Naive thymus-derived CD8-positive, alpha-beta T cell (primary cell): ENCODE results near the gene HDAC9. TPM values are rescaled to one million over a fixed set of nuclear protein-coding genes. Genes with fewer than 3 reads are reported as not detected.
A peak's percentile ranks its signal among the peaks of the same experiment; 100 is the strongest.

Experiments
- ATAC-seq, 2 donors: fragments of 150-1000 bp; cut with Tn5 transposase in 1 of 2; sonication (Bioruptor Pico), chemical (Tn5 transposase) in 1 of 2; 1 replicate in 1 of 2; 2 replicates in 1 of 2; pipeline ENCODE4 v1.10.0; 2021; ENCODE audit warnings: mild to moderate bottlenecking in 2 of 2, moderate library complexity in 2 of 2
- POLR2A ChIA-PET: fragments of 350-600 bp; sonication (Branson Sonifier 250); formaldehyde crosslinking; loops from one replicate; lab custom pipeline; 2021; ENCODE audit warnings: antibody characterized with exemption; lab: Charles Lee
- DNase-seq, 10 donors: peaks; one replicate each; pipeline versions ENCODE4 v3.0.0 to v3.0.0-alpha.2; 2020 to 2022
- H3K27ac Mint-ChIP-seq, 10 donors: one replicate each; pipeline ENCODE4 v1.8.0; 2020 to 2022; ENCODE audit warnings: mild to moderate bottlenecking in 10 of 10, mixed read lengths in 10 of 10, moderate library complexity in 4 of 10, inconsistent platforms in 1 of 10
- H3K27me3 Mint-ChIP-seq, 5 donors: one replicate each; pipeline ENCODE4 v1.8.0; 2021 to 2022; ENCODE audit warnings: mixed read lengths in 5 of 5
- H3K36me3 Mint-ChIP-seq, 3 donors: one replicate each; pipeline ENCODE4 v1.8.0; 2020 to 2022; ENCODE audit warnings: mixed read lengths in 3 of 3, mild to moderate bottlenecking in 2 of 3, inconsistent platforms in 1 of 3
- H3K4me1 Mint-ChIP-seq, 4 donors: one replicate each; pipeline ENCODE4 v1.8.0; 2021 to 2022; ENCODE audit warnings: mixed read lengths in 4 of 4
- H3K4me3 Mint-ChIP-seq, 10 donors: one replicate each; pipeline ENCODE4 v1.8.0; 2020 to 2022; ENCODE audit warnings: mild to moderate bottlenecking in 10 of 10, mixed read lengths in 10 of 10, moderate library complexity in 6 of 10, inconsistent platforms in 1 of 10
- H3K9me3 Mint-ChIP-seq, 9 donors: one replicate each; pipeline ENCODE4 v1.8.0; 2020 to 2022; ENCODE audit warnings: mixed read lengths in 9 of 9, mild to moderate bottlenecking in 3 of 9, inconsistent platforms in 1 of 9, moderate library complexity in 1 of 9
- polyA plus RNA-seq, 3 donors: library from polyadenylated mRNA; unstranded; fragments of 300-500 nt; fragmentation: Illumina TruSeq; gene quantifications; one replicate each; pipeline ENCODE4 v1.2.3, GENCODE V29; 2021
- total RNA-seq, 8 experiments: library from RNA in 2 of 8; stranded (reverse) in 2 of 8; gene quantifications; one replicate each; pipeline ENCODE4 v1.2.3 and lab custom pipeline; 2021 to 2026

The HDAC9 gene
- total and polyA plus RNA-seq, 5 experiments from 2014 or later, result 0.03 to 3.1 (median 2.0) TPM

DNA sequence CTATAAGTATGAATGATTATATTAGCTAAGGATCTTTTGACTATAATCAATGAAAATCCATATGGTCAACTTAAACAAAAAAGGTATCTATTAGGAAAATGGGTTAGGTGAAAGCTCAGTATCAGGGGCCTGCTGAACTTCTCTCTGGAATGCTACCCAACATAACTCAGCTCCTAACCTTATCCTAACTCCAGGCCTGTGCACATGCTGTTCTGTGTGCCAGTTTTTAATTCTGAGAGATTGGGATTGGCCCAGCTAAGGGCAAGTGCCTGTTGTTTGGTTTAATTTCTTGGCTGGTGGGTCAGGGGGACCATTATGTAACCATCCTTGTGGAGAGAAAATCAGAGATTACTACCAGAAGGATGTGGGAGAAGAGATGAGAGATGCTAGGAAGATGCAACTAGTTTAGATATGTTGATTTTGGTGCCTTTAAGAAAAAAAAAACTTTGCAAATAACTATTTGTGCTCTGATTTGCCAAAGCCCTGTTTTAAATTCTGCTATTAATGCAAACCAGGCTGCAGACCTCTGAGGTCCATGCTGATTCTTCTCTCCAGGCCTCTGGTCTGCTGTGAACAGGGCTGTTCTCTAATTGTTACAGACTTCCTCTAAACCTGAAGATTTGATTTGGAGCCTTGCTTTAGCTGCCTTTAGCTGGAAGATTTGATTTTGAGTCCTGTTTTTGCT is 23.9 kb upstream of the HDAC9 start:
- no peak for DNase-seq
- no peak overlapping the region for H3K27ac Mint-ChIP-seq
- POLR2A ChIA-PET, result no interaction called here
- H3K27me3 Mint-ChIP-seq, result peaks cover 0 to 4% (median 0%) of the 10 kb centered on the region in 5 donors
- no peak for ATAC-seq
- no peaks in the 10 kb centered on the region for H3K4me1 Mint-ChIP-seq
- peaks cover 0 to 2% (median 0%) of the 10 kb centered on the region in 9 donors for H3K9me3 Mint-ChIP-seq
- no peaks in the 10 kb centered on the region for H3K36me3 Mint-ChIP-seq
- H3K4me3 Mint-ChIP-seq, result no peak overlapping the region

DNA sequence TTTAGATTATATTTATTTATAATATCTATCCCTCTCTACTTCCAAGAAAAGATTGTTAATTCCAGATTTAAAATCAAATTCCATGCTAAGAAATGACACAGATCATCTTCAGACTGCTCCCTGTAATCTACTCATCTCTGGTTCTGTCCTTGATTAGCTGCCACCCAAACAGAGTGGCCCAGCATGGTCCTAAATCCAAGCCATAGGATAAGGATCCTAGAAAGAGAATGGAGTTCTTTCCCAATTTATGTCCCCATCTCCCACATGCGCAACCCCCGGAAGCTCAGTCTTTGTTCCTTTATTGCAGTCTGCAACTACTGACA is 23.4 kb upstream of the HDAC9 start:
- Mint-ChIP-seq H3K4me1 (no peaks in the 10 kb centered on the region), H3K36me3 (no peaks in the 10 kb centered on the region), H3K27me3 (peaks cover 0 to 1% (median 0%) of the 10 kb centered on the region in 5 donors), H3K9me3 (peaks cover 0 to 2% (median 0%) of the 10 kb centered on the region in 9 donors), H3K4me3 (no peak overlapping the region), H3K27ac (no peak overlapping the region)
- POLR2A ChIA-PET, result no interaction called here
- ATAC-seq, result no peak
- no peak for DNase-seq

DNA sequence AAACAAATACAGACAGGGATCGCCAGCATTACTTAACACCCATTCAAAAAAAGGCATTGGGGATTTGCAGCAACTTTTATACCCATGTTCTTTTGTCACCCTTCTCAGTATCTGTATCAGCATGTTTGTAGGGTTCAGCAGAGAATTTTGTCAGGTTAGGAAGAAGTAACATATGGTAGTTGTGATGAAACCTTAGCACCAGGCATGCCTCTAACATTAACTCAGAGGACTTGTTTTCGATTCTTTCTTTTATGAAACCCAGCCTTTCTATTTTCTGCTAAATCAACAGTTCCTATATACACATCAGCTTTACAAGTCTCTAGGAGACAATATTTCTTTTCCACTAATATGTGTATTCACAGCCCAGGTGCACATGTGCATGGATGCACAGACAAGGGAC is 22.4 kb upstream of the HDAC9 start:
- Mint-ChIP-seq H3K36me3 (no peaks in the 10 kb centered on the region), H3K4me3 (no peak overlapping the region), H3K27me3 (peaks cover 0 to 1% (median 0%) of the 10 kb centered on the region in 5 donors), H3K27ac (no peak overlapping the region), H3K4me1 (no peaks in the 10 kb centered on the region), H3K9me3 (peaks cover 0 to 2% (median 0%) of the 10 kb centered on the region in 9 donors)
- DNase-seq, result no peak
- ATAC-seq, result no peak
- POLR2A ChIA-PET, result no interaction called here

DNA sequence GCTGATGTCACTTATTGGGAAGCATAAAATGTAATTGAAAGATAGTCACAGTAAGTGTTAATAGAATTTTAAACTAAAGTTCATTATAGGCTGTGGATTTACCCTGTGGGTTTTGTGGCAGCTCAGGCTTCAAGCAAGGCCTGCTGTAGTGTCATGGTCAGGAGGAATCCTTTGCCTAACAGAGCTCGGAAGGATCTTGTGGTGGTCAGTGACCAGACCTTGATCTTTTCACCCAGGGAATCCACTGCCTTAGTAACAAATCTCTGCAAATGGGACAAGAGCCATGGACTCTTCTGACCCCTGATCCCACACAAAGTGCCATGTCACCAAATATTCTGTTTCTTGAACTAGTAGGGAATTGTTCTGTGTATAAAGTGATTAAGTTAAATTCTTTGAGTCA is 20.6 kb upstream of the HDAC9 start:
- H3K4me3 Mint-ChIP-seq, result no peak overlapping the region
- POLR2A ChIA-PET, result no interaction called here
- no peak overlapping the region for H3K27ac Mint-ChIP-seq
- H3K9me3 Mint-ChIP-seq, result peaks cover 0 to 2% (median 0%) of the 10 kb centered on the region in 9 donors
- H3K36me3 Mint-ChIP-seq, result no peaks in the 10 kb centered on the region
- DNase-seq, result no peak
- no peak for ATAC-seq
- no peaks in the 10 kb centered on the region for H3K4me1 Mint-ChIP-seq
- no peaks in the 10 kb centered on the region for H3K27me3 Mint-ChIP-seq

DNA sequence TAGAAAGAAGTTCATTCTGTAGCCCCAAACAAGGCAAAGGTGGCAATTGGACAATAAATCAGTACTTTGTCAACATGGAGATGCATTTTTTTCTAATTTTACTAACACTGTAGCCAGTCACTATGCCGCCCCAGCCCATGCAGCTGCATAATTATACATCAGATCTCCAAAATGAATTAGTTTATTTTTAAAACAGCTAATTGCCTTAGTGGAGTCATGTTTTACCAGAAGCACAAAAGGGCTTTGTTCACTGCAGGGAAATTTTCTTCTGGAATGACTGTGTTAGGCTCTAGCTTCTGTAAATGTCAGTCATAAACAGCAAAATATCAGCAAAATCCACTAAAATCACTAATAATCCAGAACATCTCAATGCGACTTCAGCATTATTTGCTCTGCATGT is 20.1 kb upstream of the HDAC9 start:
- no peak overlapping the region for H3K4me3 Mint-ChIP-seq
- POLR2A ChIA-PET, result no interaction called here
- no peaks in the 10 kb centered on the region for H3K4me1 Mint-ChIP-seq
- ATAC-seq (no peak), DNase-seq (no peak)
- no peaks in the 10 kb centered on the region for H3K27me3 Mint-ChIP-seq
- H3K27ac Mint-ChIP-seq, result no peak overlapping the region
- peaks cover 0 to 2% (median 0%) of the 10 kb centered on the region in 9 donors for H3K9me3 Mint-ChIP-seq
- H3K36me3 Mint-ChIP-seq, result no peaks in the 10 kb centered on the region

DNA sequence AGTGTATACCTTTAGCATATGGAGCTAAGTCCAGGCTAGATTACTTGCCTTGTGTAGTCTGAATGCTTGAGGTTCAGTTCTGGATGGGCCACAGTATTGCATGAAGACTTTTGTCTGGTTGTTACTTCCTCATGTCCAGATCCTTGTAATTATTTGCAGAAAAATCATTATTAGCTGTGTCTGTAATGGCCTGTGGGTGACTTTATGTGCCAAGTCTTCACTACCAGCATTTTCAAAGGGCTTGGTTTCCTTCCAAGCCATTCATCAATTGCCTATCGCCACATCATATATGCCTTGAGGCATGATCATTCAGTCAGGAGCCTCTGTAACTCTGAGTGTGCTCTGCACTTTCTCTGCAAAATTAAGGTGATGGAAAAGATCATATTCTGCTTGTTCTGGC is 13.8 kb upstream of the HDAC9 start:
- no peaks in the 10 kb centered on the region for H3K27me3 Mint-ChIP-seq
- POLR2A ChIA-PET, result no interaction called here
- ATAC-seq (no peak), DNase-seq (no peak)
- peaks cover 0 to 4% (median 0%) of the 10 kb centered on the region in 4 donors for H3K4me1 Mint-ChIP-seq
- H3K36me3 Mint-ChIP-seq, result no peaks in the 10 kb centered on the region
- no peak overlapping the region for H3K4me3 Mint-ChIP-seq
- H3K27ac Mint-ChIP-seq, result no peak overlapping the region
- H3K9me3 Mint-ChIP-seq, result no peaks in the 10 kb centered on the region

DNA sequence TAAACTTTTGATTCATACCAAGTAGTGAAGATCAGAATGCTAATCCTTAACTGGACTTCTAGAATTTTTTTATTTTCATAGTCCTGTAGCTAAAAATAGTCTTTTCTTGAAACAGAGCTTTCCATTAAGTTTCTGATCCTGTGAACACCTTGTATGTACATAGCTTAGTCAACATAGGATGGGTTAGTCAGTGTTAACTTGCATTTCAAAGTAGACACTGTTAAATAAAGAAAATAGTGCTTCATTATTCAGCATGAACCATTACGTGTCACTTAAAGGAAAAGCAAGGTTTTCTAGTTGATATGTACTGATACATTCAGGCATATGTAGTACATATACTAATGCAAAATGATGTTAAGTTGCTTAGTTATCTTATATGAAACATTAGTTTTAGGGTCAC is 7.5 kb upstream of the HDAC9 start:
- no peak overlapping the region for H3K4me3 Mint-ChIP-seq
- no peaks in the 10 kb centered on the region for H3K27me3 Mint-ChIP-seq
- H3K4me1 Mint-ChIP-seq, result no peaks in the 10 kb centered on the region
- ATAC-seq (no peak), DNase-seq (no peak)
- no peaks in the 10 kb centered on the region for H3K9me3 Mint-ChIP-seq
- H3K27ac Mint-ChIP-seq, result no peak overlapping the region
- H3K36me3 Mint-ChIP-seq, result no peaks in the 10 kb centered on the region
- POLR2A ChIA-PET, result no interaction called here

DNA sequence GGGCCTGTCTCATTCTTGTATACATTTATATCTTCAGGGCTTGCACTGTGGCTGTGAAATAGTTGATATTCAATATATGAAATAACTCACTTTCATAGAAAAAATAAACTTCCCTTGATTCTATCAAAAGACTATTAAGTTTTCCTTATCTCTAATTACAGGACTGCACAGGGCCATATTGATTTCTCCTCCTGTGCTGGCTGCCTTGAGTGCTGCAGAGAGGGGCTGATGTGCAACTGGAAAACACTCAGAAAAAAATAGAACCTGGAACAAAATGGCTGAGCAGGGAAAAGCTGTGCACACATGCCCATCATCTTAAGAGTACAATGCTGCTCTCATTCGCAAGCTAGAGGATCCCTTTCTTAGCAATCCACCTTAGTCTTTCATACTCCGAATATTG is 5.9 kb upstream of the HDAC9 start:
- H3K9me3 Mint-ChIP-seq, result no peaks in the 10 kb centered on the region
- no peaks in the 10 kb centered on the region for H3K36me3 Mint-ChIP-seq
- H3K27me3 Mint-ChIP-seq, result no peaks in the 10 kb centered on the region
- H3K4me1 Mint-ChIP-seq, result peaks cover 0 to 4% (median 0%) of the 10 kb centered on the region in 4 donors
- no peak overlapping the region for H3K4me3 Mint-ChIP-seq
- DNase-seq (no peak), ATAC-seq (no peak)
- POLR2A ChIA-PET, result no interaction called here
- no peak overlapping the region for H3K27ac Mint-ChIP-seq

DNA sequence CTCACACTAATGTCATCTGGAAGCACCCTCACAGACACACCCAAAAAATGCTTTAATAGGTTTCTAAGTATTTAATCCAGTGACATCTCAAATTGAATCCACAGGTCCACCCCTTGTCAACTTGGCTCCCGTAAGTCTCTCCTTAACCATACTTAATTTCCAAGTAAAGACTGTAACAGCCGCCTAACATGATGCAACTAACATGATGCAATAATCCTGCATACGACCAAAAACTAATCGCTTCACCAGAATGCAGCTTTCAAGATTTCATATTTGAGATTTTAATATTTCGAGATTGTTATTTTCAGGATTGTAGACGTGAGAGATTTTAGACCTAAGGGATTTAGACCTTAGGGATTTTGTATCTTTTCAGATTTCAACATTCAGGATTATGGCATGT is 3.7 kb upstream of the HDAC9 start:
- Mint-ChIP-seq H3K9me3 (no peaks in the 10 kb centered on the region), H3K4me1 (peaks cover 7 to 21% (median 7%) of the 10 kb centered on the region in 4 donors), H3K4me3 (no peak overlapping the region), H3K27me3 (no peaks in the 10 kb centered on the region), H3K27ac (no peak overlapping the region), H3K36me3 (no peaks in the 10 kb centered on the region)
- POLR2A ChIA-PET, result no interaction called here
- no peak for ATAC-seq
- DNase-seq, result no peak

DNA sequence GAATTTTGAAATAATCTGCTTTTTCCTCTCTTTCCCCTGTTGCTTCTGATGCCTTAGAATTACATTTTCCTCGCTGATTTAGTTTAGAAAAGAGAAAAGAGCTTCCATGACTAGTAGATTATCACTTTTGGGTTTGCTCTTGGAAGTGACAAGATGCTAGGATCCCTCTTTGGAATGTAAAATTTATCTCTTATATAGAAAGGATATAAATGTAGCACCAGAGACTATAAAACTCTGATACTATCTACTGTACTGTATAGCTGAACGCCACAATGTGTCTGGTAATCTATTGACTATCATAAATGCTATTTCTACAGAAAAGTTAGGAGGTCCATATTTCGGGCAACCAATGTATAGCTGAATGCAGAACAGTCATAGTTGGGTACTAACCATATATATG is 1.1 kb upstream of the HDAC9 start:
- H3K4me1 Mint-ChIP-seq, result peaks cover 7 to 35% (median 7%) of the 10 kb centered on the region in 4 donors
- no peak for DNase-seq
- H3K4me3 Mint-ChIP-seq, result no peak overlapping the region
- no peaks in the 10 kb centered on the region for H3K9me3 Mint-ChIP-seq
- no peaks in the 10 kb centered on the region for H3K27me3 Mint-ChIP-seq
- no peaks in the 10 kb centered on the region for H3K36me3 Mint-ChIP-seq
- ATAC-seq, result no peak
- POLR2A ChIA-PET, result no interaction called here
- H3K27ac Mint-ChIP-seq, result no peak overlapping the region

DNA sequence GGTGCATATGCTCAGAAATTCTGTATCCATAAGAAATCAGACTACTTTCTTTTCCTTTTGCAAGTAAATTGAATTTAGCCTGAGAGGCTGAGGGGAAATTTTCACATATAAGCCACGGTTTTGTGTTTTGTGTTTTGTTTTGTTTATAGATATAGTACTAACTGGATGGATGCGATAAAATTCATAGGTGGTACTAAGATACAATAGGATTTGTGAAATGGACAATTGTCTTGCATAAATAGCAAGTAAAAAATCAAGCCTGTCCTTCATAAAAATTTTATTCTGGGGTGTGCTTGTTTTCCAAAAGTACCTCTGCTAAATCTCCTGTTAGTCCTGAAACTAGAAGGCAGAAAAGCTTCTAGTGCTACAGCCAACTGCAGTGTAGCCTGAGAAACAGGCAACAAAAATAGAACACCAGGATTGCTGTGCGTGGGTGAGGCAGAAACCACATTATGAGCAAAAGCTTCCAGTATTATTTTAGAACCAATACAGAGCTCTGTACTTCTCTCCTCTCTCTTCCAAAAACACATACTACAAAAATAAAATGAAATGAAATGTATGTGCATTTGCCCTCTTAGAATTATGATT is 634 bp upstream of the HDAC9 start:
- ATAC-seq (no peak), DNase-seq (no peak)
- peak overlapping the region in 1 of 10 donors; percentile 78 for H3K27ac Mint-ChIP-seq
- H3K27me3 Mint-ChIP-seq, result no peaks in the 10 kb centered on the region
- peaks cover 7 to 38% (median 7%) of the 10 kb centered on the region in 4 donors for H3K4me1 Mint-ChIP-seq
- POLR2A ChIA-PET, result no interaction called here
- no peaks in the 10 kb centered on the region for H3K36me3 Mint-ChIP-seq
- H3K9me3 Mint-ChIP-seq, result no peaks in the 10 kb centered on the region
- peak overlapping the region in 4 of 10 donors; percentile 41 to 85 (median 52) for H3K4me3 Mint-ChIP-seq

DNA sequence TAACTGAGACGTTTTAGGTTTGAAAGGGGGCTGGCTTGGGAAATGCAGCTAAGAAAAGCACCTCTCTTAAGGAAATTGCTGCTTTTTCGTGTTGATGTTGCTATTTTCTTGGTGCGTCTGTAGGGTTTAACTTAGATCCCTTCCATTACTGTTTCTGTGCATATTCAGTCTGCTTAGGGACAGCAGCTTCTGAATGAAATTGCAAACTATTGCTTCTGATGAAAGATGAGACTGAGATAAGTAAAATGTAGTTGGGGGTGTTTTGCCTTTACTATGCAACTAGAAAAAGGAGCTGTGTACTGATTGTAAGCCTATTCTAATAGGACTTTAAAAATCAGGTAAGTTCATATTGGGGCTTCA is 772 bp downstream of the HDAC9 start:
- no peaks in the 10 kb centered on the region for H3K9me3 Mint-ChIP-seq
- POLR2A ChIA-PET, result no interaction called here
- ATAC-seq, result no peak
- no peaks in the 10 kb centered on the region for H3K27me3 Mint-ChIP-seq
- H3K4me3 Mint-ChIP-seq, result peak overlapping the region in 8 of 10 donors; percentile 20 to 85 (median 54)
- no peaks in the 10 kb centered on the region for H3K36me3 Mint-ChIP-seq
- peaks cover 7 to 45% (median 7%) of the 10 kb centered on the region in 4 donors for H3K4me1 Mint-ChIP-seq
- H3K27ac Mint-ChIP-seq, result peak overlapping the region in 3 of 10 donors; percentile 13 to 78 (median 17)
- no peak for DNase-seq

DNA sequence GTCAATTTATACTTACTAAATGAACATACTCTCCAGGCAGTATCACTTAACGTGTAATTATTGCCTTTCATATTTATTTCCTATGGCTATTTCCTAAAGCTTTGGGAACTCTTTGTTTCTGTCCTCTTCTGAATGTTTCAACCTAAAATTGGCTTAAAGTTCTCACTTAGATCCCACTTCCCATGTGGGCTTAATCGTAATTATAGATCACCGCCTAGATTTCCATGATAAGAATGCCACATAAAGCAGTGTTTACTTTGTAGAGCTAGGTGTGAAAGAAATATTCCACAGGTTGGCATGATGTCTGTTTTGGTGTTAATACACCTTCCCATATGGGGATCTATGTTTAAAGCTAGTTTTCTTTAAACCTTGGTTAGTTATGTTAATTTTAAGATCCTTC is 1.5 kb downstream of the HDAC9 start:
- POLR2A ChIA-PET, result no interaction called here
- Mint-ChIP-seq H3K27ac (peak overlapping the region in 1 of 10 donors; percentile 78), H3K27me3 (no peaks in the 10 kb centered on the region), H3K9me3 (no peaks in the 10 kb centered on the region), H3K4me1 (peaks cover 7 to 50% (median 7%) of the 10 kb centered on the region in 4 donors), H3K36me3 (no peaks in the 10 kb centered on the region), H3K4me3 (peak overlapping the region in 1 of 10 donors; percentile 85)
- DNase-seq (no peak), ATAC-seq (no peak)

DNA sequence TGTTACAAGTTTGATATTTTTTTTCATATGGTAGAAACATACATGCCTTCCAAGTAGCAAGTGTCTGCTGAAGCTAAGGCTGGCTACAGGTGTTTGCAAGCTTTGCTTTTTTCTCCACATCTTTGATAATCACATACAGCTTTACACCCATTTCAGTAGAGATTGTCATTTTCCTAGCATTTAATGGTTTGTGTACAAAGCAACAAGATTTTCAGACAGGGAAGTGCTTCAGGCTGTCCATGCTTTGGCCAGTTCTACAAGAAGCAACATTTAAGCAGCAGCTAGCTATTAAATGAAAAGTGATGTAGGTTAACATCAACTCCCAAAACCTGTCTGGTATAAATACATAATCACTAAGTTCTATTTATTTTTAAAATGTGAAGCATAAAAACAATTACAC is 2.3 kb downstream of the HDAC9 start:
- DNase-seq, result no peak
- no peak for ATAC-seq

More for the DNA sequence above, 2.3 kb downstream of the HDAC9 start:
- POLR2A ChIA-PET, result no interaction called here
- Mint-ChIP-seq H3K9me3 (no peaks in the 10 kb centered on the region), H3K4me3 (peak overlapping the region in 1 of 10 donors; percentile 64), H3K27ac (no peak overlapping the region), H3K4me1 (peaks cover 7 to 50% (median 7%) of the 10 kb centered on the region in 4 donors), H3K36me3 (no peaks in the 10 kb centered on the region), H3K27me3 (no peaks in the 10 kb centered on the region)
